ENCODE measurements around the gene AMOTL2.

Gene AMOTL2

DNA sequence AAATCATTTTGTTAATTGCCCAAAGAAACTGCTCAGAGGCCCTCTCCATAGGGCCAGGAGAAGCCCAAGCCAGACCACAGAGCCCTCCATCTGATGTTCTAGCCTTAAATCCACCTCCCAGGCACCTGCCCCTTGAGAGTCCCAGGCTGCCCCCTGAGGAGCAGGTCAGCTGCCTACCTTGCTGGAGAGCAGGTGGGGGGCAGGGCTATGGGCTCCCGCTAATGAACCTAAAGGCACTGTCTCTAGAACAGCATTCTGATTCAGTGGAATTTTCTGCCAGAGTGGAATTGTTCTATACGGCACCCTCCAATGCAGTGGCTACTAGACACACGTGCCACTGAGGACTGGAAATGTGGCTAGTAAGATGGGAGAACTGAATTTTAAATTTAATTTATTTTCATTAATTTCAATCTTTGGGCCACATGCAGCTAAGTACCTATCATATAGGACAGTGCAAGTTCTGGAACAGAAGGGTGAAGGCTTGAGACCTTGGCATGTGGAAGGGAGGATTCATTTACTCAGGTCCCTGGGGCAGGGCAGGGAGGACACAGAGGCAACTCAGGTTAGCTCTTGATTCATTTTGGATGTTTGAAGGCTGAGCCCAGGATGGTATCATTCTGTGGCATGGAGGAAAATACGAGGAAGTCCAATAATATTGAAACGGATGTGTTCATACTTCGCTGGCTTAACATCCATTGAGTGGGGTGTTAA lies 11.4 kb downstream of the AMOTL2 start:
- TF ChIP-seq, protein P1, sequence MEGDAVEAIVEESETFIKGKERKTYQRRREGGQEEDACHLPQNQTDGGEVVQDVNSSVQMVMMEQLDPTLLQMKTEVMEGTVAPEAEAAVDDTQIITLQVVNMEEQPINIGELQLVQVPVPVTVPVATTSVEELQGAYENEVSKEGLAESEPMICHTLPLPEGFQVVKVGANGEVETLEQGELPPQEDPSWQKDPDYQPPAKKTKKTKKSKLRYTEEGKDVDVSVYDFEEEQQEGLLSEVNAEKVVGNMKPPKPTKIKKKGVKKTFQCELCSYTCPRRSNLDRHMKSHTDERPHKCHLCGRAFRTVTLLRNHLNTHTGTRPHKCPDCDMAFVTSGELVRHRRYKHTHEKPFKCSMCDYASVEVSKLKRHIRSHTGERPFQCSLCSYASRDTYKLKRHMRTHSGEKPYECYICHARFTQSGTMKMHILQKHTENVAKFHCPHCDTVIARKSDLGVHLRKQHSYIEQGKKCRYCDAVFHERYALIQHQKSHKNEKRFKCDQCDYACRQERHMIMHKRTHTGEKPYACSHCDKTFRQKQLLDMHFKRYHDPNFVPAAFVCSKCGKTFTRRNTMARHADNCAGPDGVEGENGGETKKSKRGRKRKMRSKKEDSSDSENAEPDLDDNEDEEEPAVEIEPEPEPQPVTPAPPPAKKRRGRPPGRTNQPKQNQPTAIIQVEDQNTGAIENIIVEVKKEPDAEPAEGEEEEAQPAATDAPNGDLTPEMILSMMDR (IDR thresholded peaks at IDR 0.05; ENCODE audit: low read depth, low read length, poor library complexity, severe bottlenecking): no peak
- TF ChIP-seq EZH2phosphoT487 (IDR thresholded peaks at IDR 0.05; ENCODE audit: borderline replicate concordance, low read length): no peak
- Histone ChIP-seq H3K4me3 (ENCODE audit: low read length) (no peak overlapping the region), H3K9me2 (replicated peaks; ENCODE audit: control insufficient read depth, low read length) (no peaks in the 10 kb centered on the region), H3K27ac (ENCODE audit: low read depth, low read length) (no peak overlapping the region), H3K27me3 (ENCODE audit: control insufficient read depth, low read length) (no peaks in the 10 kb centered on the region; the same call in 1 of the 2 replicates), H4K20me1 (ENCODE audit: control insufficient read depth, insufficient read depth, low read depth, low read length) (no peaks in the 10 kb centered on the region), H3K4me1 (ENCODE audit: control insufficient read depth, low read length) (no peaks in the 10 kb centered on the region), H3K9me3 (ENCODE audit: control insufficient read depth, insufficient read depth, low read length) (no peaks in the 10 kb centered on the region), H3K36me3 (ENCODE audit: control insufficient read depth, low read length) (no peaks in the 10 kb centered on the region), H3K79me2 (ENCODE audit: control insufficient read depth, low read length) (no peaks in the 10 kb centered on the region), H3K4me2 (ENCODE audit: low read length) (no peak overlapping the region), H3F3A (ENCODE audit: control insufficient read depth, insufficient read depth) (no peaks in the 10 kb centered on the region)

DNA sequence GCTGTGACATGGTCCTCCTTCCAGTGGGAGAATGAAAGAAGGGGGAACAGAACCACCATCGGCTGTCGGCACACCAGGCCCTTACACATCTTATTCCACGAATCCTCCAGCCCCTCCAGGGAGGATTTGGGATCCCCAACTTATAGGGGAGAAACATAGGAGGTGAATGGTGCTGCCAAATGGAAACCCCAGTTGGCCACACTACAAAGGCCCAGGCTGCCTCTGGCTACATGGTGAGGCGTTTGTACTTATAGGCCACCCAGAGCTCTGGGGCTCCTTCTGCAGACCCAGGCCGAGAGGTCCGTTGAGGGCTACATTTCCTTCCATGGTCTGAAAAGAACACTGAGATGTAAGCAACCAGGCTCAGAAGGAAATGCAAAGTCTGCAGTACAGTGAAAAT lies 12.0 kb downstream of the AMOTL2 start:
- TF ChIP-seq, protein P1 (IDR thresholded peaks at IDR 0.05; ENCODE audit: low read depth, low read length, poor library complexity, severe bottlenecking): no peak
- no peak for TF ChIP-seq EZH2phosphoT487 (IDR thresholded peaks at IDR 0.05; ENCODE audit: borderline replicate concordance, low read length)
- H3K27ac ChIP-seq (ENCODE audit: low read depth, low read length): no peak overlapping the region
- no peaks in the 10 kb centered on the region for H3K79me2 ChIP-seq (ENCODE audit: control insufficient read depth, low read length)
- H3F3A ChIP-seq (ENCODE audit: control insufficient read depth, insufficient read depth): no peaks in the 10 kb centered on the region
- H3K4me3 ChIP-seq (ENCODE audit: low read length): no peak overlapping the region
- H3K9me2 ChIP-seq (replicated peaks; ENCODE audit: control insufficient read depth, low read length): no peaks in the 10 kb centered on the region
- no peak overlapping the region for H3K4me2 ChIP-seq (ENCODE audit: low read length)
- no peaks in the 10 kb centered on the region for H3K9me3 ChIP-seq (ENCODE audit: control insufficient read depth, insufficient read depth, low read length)
- no peaks in the 10 kb centered on the region for H4K20me1 ChIP-seq (ENCODE audit: control insufficient read depth, insufficient read depth, low read depth, low read length)
- no peaks in the 10 kb centered on the region; the same call in 1 of the 2 replicates for H3K27me3 ChIP-seq (ENCODE audit: control insufficient read depth, low read length)
- H3K4me1 ChIP-seq (ENCODE audit: control insufficient read depth, low read length): no peaks in the 10 kb centered on the region
- no peaks in the 10 kb centered on the region for H3K36me3 ChIP-seq (ENCODE audit: control insufficient read depth, low read length)

DNA sequence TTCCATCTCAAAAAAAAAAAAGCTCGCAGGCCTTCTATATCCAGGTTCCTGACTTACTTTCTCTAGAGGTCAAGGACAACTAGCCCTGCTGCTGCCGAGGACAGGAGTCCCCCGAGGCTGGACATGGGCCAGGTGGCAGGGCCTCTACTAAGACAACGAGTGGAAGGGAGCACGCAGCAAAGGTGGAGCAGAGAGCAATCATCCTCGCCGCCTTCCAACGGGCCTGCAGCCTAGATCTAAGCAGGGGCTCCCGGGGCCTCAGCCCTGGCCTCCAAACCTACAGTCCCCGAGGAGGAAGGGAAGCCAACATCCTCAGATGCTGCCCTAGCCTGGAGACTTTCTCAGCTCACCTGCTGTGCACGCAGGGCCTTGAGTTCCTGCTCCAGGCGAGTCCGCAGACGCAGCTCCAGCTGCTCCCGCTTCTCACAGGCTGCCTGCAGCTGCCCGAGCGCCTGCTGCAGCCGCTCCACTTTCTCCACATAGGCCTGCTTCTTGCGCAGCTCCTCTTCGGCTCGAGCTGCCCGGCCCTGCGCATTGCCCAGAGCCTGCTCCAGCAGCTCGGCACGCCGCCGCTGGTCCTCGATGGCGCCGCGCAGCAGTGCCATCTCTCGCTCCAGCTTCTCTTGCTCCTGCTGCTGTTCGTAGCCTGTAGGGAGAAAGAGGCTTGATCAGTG lies 12.9 kb downstream of the AMOTL2 start:
- H3K4me3 ChIP-seq (ENCODE audit: low read length): no peak overlapping the region
- no peaks in the 10 kb centered on the region for H3K79me2 ChIP-seq (ENCODE audit: control insufficient read depth, low read length)
- no peaks in the 10 kb centered on the region for H3K4me1 ChIP-seq (ENCODE audit: control insufficient read depth, low read length)
- no peaks in the 10 kb centered on the region for H3K36me3 ChIP-seq (ENCODE audit: control insufficient read depth, low read length)
- H4K20me1 ChIP-seq (ENCODE audit: control insufficient read depth, insufficient read depth, low read depth, low read length): no peaks in the 10 kb centered on the region
- H3K4me2 ChIP-seq (ENCODE audit: low read length): no peak overlapping the region
- H3F3A ChIP-seq (ENCODE audit: control insufficient read depth, insufficient read depth): no peaks in the 10 kb centered on the region
- H3K9me2 ChIP-seq (replicated peaks; ENCODE audit: control insufficient read depth, low read length): no peaks in the 10 kb centered on the region
- no peak overlapping the region for H3K27ac ChIP-seq (ENCODE audit: low read depth, low read length)
- TF ChIP-seq EZH2phosphoT487 (IDR thresholded peaks at IDR 0.05; ENCODE audit: borderline replicate concordance, low read length): no peak
- TF ChIP-seq, protein P1 (IDR thresholded peaks at IDR 0.05; ENCODE audit: low read depth, low read length, poor library complexity, severe bottlenecking): no peak
- H3K27me3 ChIP-seq (ENCODE audit: control insufficient read depth, low read length): no peaks in the 10 kb centered on the region; the same call in 1 of the 2 replicates
- no peaks in the 10 kb centered on the region for H3K9me3 ChIP-seq (ENCODE audit: control insufficient read depth, insufficient read depth, low read length)

Data from DOHH2 (cell line).